Left colon (tissue), 2 donors: ENCODE measurements around the gene BECN2. TPM values are rescaled to one million over a fixed set of nuclear protein-coding genes. Genes with fewer than 3 reads are reported as not detected.
"Not testable (repeated sequence)": the region's sequence is repeated elsewhere in the genome, so short reads cannot be mapped to it uniquely, and the experiment has no call there.

Experiments
- ATAC-seq: fragments of 200-7000 bp; cut with Tn5 transposase; one replicate; pipeline ENCODE4 v1.9.1; 2020; ENCODE audit warnings: mild to moderate bottlenecking, moderate library complexity
- DNase-seq, 2 donors: peaks; one replicate each; pipeline ENCODE4 v3.0.0-alpha.2; 2020
- intact Hi-C, 2 donors: fragments of 100-400 bp; cut with DNase I in 1 of 2; cut with micrococcal nuclease in 1 of 2; formaldehyde crosslinking; loops; one replicate each; pipeline versions ENCODE4 v1.11.2 to v1.14.0; 2022; cut with DNase I, micrococcal nuclease
- total RNA-seq, 2 donors: library from RNA; stranded (reverse); fragmentation: NEBNext Ultra II Directional; extraction: Animal tissue kit (Norgen Biotek cat#: 25700); gene quantifications; one replicate each; pipeline ENCODE4 v1.2.1, GENCODE V29; 2021
- donor health status: DM: no; HTN: no; CAD: no.
- donor health status: DM: yes; HTN: yes; CAD: no.

The BECN2 gene
- total RNA-seq, 2 donors from 2014 or later: not detected

DNA sequence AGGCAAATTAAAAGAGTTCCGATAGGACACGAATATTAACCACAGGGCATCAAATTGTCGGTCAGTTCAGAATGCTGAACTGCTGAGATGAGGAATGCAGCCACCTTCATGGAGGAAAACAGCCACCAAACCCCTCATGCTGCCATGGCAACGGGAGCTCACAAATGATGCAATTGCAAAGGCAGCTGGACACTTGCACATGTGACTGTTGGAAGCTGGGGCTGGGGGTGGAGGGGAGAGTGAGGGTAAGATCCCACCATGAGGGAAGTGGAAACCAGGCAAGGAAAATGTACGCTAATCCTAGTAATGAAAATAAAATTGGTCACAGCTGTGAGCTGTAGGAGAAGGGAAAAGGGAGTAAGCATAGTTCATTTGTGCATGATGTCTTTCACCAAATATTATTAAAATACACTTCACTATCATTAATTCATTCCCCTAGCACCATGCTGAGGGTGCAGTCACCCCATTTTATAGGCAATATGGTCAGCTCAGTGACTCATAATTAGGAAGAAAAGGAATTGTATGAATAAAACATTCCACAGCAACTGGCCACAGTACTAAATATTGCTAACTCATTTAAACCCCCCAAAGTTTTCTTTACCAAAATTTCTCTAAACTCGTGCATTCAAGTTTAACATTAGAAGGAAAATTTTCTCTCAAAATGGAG is 15.3 kb downstream of the BECN2 start:
- ATAC-seq (no peak), DNase-seq (no peak)
- intact Hi-C loops: no loop called here

DNA sequence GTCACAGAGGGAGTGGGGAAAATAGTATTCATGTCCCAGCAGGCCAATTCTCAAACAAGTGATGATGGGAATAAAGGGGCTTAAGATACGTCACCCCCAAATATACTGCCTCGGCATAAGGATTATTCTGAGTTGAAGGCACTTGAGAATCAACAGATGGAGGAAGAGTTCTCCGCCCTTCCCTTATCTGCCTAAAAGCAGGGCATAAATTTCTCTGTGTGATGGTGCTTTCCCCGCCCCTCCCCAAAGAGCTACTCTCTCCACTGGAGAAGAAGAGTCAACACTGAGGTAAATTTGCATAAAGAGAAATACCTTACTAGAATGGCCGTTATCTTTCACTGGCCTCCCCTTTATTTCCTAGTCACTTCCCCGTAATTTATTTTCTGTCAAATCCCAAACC is 18.7 kb downstream of the BECN2 start:
- ATAC-seq (no peak), DNase-seq (no peak)
- intact Hi-C loops: no loop called here

DNA sequence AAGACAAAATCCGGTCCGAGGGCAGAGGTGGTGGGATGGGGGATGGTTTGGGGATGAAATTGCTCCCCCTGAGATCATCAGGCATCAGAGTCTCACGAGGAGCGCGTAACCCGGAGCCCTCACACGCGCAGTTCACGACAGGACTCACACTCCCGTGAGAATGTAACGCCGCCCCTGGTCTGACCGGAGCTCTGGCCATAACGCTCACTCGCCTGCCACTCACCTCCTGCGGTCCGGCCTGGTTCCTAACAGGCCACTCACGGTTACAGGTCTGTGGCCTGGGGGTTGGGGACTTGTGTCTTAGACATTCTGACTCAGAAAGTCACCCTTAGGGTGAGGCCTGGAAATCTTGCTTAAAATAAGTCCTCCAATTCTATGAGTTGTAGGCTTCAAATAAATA is 21.5 kb downstream of the BECN2 start:
- no peak for DNase-seq
- intact Hi-C loops: no loop called here
- ATAC-seq: no peak

GRCh38 chr1:241979926-241980325 is 22.4 kb downstream of the BECN2 start:
- no peak for DNase-seq
- intact Hi-C loops: no loop called here
- ATAC-seq: no peak

DNA sequence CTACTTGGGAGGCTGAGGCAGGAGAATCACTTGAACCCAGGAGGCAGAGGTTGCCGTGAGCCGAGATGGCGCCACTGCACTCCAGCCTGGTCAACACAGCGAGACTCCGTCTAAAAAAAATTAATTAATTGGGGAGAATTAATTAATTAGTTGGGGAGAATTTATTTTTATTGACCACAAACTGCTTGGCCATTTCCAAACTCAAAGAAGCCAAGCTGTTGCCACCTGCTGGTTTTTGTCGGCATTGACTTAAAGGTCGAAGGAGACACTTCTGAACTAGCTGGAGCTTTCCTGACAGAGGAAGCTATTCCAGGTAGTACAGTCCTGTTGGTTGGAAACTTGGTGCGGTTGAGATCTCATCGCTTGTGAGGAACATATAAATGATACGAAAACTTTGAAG is 28.2 kb downstream of the BECN2 start:
- intact Hi-C loops: no loop called here
- peak in 1 of 2 donors; percentile 22 for DNase-seq
- no peak for ATAC-seq

DNA sequence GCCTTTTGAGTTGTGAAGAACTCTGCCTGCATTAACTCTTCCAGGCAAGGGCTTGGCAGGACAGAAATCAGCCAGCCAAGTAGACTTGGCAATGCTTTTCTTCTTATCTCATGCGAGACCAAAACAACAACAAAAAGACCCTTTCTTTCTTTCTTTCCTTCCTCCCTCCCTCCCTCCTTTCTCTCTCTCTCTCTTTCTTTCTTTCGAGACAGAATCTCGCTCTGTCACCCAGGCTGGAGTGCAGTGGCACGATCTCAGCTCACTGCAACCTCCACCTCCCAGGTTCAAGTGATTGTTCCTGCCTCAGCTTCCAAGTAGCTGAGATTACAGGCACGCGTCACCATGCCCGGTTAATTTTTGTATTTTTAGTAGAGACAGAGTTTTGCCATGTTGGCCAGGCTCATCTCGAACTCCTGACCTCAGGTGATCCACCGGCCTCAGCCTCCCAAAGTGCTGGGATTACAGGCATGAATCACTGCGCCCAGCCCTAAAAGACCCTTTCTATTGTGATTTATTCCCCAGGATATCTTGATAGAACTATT is 30.9 kb downstream of the BECN2 start:
- ATAC-seq, DNase-seq, intact Hi-C loops: not testable (repeated sequence)

DNA sequence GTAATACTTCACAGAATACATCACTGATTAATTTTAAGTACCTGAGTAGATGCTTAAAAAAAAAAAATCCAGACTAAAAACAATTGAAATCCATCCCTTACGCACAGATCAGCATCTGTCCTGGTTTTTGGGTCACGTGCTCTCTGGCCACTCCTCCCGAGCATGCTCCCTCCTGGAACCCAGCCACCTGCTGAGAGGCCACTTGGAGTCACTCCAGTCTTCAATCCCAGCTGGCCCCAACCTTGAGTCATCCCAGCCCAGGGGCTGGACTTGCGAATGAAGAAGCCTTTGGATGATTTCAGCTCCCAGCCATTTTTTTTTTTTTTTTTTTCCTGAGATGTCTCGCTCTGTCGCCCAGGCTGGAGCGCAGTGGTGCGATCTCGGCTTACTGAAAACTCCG is 32.5 kb downstream of the BECN2 start:
- ATAC-seq: no peak
- intact Hi-C loops: no loop called here
- peak; percentile 39 to 45 for DNase-seq

DNA sequence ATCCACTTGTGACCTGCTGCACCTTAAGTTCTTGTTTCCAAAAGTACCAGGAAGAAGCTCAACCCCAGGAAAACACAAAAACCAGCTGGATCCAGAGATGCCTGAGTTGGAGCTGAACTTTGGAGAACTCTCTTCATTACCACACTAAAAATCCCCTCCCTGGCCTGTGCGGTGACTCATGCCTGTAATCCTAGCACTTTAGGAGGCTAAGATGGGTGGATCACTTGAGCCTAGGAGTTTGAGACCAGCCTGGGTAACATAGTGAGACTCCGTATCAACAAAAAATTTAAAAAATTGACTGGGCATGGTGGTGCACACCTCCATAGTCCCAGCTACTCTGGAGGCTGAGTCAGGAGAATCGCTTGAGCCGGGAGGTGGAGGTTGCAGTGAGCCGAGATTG is 35.2 kb downstream of the BECN2 start:
- DNase-seq (no peak), ATAC-seq (no peak)
- intact Hi-C loops: no loop called here

GRCh38 chr1:241994171-241994570 is 36.6 kb downstream of the BECN2 start:
- no peak for DNase-seq
- no peak for ATAC-seq
- intact Hi-C loops: no loop called here

GRCh38 chr1:241997401-241997998 is 39.9 kb downstream of the BECN2 start:
- intact Hi-C loops: no loop called here
- DNase-seq (no peak), ATAC-seq (no peak)

- peak; percentile 92 for ATAC-seq
- peak; percentile 72 to 78 for DNase-seq
- intact Hi-C loops: no loop called here
Measured at GRCh38 chr1:241998412-241998921, 40.9 kb downstream of the BECN2 start.

DNA sequence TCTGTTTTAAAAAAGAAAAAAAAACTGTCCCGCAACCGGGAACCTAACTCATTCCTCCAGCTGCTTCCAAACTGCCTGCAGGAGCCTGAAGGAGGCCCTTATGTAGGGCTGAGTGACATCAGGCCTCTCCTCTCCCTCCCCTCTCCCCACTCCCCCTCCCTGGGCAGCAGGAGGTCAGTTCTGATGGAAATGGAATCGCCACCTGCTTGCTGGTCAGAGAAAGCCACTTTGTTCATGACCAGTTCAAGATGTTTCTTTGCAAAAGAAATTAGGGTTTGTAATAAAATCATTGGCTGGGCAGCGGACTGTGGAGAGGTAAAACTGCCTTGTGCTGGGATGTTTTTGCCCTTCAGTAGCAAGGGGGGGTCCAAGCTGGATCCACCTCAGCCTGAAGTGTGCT is 41.5 kb downstream of the BECN2 start, which contains the start of gene MAP1LC3C:
MAP1LC3C (minus strand) TSS at position 73 of the 400 bp plus-strand sequence. CDS start 90 bp downstream, outside the sequence.
- ATAC-seq (peak; percentile 34), DNase-seq (no peak)
- intact Hi-C loops: no loop called here

GRCh38 chr1:242000434-242000833 is 42.9 kb downstream of the BECN2 start:
- intact Hi-C loops: no loop called here
- no peak for DNase-seq

GRCh38 chr1:242002072-242002471 is 44.5 kb downstream of the BECN2 start:
- intact Hi-C loops: no loop called here
- ATAC-seq: no peak
- no peak for DNase-seq

More at GRCh38 chr1:242000434-242000833, 42.9 kb downstream of the BECN2 start:
- ATAC-seq: no peak

DNA sequence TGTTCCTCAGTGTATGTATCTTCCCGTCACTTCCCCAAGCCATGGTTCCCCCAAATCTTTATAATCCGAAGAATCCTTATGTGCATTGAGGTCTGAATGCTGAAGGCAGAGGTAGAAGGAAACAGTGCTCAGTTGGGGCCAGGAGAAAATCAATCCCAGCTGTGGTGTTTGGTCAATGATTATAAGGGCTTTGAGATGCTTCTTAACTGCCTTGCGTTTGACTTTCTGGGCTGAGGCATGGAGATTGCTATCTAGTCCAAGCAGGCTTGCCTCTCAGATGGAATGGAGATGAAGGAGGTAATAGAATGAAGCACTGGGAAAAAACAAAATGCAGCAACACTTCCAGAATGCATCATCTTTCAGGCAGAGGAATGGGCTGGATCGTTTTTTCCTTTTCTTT is 44.9 kb downstream of the BECN2 start:
- ATAC-seq: no peak
- no peak for DNase-seq
- intact Hi-C loops: no loop called here

GRCh38 chr1:242004751-242005495 is 47.4 kb downstream of the BECN2 start:
- no peak for DNase-seq
- intact Hi-C loops: no loop called here
- no peak for ATAC-seq

DNA sequence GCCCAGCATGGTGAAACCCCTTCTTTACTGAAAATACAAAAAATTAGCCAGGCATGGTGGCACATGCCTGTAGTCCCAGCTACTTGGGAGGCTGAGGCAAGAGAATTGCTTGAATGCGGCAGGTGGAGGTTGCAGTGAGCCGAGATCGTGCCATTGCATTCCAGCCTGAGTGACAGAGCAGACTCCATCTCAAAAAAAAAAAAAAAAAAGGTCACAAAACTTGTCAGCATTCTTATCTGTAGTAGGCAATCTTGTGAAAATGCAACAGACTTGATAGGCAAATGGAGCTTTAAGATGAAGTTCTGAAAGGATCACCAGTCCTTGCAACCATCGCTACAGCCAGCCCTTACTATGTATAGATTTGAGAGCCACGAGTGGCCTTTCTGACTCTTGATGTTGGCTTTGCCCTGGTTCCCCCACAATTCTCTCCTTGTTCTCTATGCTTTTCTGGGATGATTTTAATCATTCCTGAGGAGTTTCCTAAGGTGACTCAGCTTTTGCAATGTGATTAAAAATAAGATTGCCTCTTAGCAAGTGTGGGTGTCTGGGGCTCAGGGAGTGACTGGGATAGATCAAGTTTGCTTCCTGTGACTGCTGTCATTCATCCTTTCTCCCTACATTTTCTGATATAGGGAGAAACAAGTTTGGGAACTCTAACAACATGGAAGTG is 48.4 kb downstream of the BECN2 start:
- DNase-seq: no peak
- intact Hi-C loops: no loop called here
- no peak for ATAC-seq

GRCh38 chr1:242006976-242007375 is 49.4 kb downstream of the BECN2 start:
- DNase-seq (no peak), ATAC-seq (no peak)
- intact Hi-C loops: no loop called here
